NOMO-1 treated with dmso at 0.1 percent for 144 hours (cell line): Measurements from ENCODE around the gene CAD.

ENCODE experiments used
- DNase-seq: peaks from one replicate; lab custom pipeline; 2025; ENCODE audit not compliant: unreplicated experiment; lab: John Stamatoyannopoulos, UW

The CAD gene

DNA sequence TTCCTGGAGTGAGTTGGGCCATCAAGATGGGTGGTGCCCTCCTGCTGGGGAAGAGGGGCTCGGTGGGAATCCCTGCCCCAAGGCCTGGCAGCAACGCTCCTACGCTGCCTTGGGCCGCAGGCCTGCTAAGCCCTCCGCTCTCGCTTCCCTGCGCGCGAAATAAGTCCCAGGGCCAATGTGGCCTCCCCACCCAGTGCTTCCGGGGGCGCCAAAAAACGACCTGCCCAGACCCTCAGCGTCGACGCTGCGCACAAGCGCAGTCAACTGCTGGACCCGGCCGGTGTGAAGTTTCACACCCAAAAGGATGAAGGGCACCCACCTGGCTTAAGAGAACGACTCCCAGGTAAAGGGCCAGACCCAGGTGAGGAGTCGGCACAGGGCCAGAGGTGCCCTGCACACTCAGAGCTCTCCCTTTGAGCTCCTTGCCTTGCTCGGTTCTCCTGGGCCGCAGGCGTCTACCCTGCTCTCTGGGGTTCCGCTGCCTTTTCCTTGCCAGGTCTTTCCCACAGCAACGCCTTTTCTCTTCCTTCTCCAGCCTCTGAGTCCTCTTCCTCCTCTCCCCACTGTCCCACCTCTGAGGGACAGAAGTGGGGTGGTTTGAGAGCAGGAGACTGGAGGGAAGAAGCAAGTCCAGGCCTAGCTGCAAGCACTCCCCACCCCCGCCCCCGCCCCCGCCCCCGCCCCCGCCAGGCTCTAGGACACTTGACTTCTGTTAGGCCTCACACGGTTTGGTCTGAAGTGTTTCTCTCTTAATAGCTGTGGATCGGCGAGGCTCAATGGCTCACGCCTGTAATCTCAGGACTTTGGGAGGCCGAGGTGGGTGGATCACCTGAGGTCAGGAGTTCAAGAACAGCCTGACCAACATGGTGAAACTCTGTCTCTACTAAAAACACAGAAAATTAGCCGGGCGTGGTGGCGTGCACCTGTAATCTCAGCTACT, 58.3 kb downstream of the CAD start, which contains the start of gene DNAJC5G:
Gene DNAJC5G (plus strand): TSS at position 223 of the 940 bp plus-strand sequence. CDS start 1,296 bp downstream, outside the sequence.
- no peak for DNase-seq

DNA sequence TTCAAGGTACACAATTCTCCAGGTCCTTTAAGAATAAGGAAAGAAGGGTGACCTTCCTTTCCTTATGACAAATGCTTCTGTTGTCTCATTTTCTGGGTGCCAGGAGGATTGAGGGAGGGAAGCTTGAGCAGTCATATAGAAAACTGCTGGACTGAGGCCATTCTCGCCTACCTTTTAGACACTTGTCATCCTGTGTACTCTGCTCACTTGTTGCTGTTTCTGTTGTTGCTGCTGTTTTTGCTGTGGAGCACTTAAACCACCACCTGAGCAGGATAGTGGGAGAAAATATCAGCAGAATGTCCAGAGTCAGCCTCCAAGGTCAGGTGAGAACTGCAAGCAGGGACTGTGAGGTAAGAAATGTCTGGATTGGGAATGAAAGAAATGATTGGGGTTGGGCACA, 60.8 kb downstream of the CAD start:
- no peak for DNase-seq

DNA sequence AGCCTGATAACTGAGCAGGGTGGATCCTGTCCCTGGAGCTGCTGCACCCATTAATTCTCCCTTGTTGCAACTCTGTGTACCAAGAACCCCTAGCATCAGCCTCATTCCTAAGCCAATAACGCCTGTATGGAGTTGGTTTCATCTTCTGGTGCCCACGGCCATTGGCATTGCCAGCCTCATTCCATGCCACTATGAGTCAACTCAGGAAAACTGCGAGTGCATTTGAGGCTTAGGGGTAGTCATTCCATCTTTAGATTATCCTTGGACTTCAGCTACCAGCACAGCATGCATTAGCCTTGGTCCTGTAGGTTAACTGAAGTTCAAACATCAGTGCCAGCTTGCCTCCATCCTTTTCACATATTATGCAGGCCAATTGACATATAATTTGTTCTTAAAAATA, 63.7 kb downstream of the CAD start:
- no peak for DNase-seq

DNA sequence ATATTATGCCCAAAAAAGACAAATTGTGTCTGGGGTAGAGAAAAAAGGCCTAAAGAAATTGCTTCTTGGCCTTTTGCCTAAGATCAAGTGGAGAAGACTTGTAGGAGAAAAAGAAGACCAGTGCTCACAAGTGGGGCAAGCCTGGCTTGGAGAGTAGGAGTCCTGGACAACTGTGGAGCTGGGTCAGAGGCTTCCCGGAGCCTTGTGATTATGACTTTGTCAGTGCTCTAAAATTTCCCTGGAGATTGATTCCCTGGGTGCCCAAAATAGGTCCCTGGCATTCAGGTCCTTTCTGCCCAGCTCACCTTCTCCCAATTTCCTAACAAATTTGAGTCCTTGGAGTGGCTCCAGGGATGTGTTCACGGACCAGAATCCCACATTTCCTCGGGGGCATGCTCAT, 64.3 kb downstream of the CAD start:
- no peak for DNase-seq

DNA sequence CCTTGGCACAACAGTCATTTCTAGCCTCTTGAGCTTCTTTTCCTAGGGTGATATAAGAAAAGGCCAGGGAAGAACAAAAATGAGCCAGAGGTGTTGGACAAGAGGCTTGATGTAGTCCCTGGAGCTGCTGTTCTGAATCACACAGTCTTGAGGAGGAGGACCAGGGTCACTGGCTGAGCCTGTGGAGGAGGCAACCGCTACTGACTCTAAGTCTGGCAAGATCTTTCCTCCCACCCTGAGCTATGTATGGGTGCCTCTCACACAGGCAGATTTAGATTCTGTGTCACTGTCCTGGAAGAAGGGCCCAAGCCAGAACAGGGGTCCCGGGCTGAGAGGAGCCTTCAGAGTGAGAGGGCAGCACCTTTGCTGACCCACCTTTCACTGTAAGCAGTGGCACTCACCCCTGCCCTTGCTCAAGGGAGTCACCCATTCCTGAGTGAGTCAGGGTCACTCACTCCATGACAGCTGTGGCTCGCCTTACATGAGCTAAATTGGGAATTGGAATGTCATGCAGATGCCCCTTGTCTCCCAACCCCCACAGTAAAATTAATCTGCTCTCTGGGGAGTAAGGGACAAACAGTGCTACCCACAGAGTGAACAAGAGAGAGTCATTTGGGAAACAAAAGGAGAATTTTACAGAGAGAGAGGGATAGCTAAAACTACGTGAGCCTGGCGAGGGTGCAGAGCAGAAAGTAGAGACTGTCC, 64.8 kb downstream of the CAD start, which contains the start of gene TRIM54:
Gene TRIM54 (plus strand): TSS at position 575 of the 705 bp plus-strand sequence. CDS start 303 bp downstream, outside the sequence.
- DNase-seq: no peak

DNA sequence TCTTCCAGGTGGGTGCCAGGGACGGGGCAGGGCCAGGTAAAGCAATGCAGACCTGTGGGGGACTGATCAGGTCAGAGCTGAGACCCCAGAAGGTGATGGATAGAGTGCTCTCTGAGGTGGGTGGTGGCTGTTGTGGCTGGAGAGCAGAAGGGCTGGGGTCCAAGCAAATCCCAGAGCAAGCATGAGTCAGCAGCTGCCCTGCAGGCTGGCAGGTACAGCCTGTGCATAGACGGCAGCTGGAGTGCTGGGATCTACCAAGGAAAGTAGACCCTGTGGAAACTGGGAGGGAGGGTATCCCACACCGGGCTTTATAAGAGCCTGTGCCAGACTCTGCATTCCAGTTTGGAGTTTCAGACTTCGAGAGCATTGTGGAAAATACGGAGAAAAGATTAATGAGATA, 65.7 kb downstream of the CAD start:
- DNase-seq: no peak

DNA sequence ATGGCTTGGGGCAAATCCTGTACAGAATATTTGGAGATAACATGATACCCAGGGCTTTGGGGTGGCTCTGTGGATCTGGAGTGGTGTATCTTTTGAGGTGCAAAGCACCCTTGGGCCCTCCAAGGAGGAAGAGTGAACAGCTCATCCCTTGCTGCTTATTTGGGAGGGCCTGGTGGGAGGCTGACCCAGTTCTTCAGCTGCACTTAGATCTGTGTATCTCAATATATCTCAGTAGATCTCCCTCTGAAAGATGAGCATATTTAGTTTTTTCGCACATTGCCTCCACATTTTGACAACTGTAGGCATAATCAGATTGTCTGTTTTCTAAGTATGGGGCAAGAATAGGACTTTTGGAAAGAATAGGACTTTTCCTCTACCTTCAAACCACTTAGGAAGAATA, 67.8 kb downstream of the CAD start:
- DNase-seq: no peak

DNA sequence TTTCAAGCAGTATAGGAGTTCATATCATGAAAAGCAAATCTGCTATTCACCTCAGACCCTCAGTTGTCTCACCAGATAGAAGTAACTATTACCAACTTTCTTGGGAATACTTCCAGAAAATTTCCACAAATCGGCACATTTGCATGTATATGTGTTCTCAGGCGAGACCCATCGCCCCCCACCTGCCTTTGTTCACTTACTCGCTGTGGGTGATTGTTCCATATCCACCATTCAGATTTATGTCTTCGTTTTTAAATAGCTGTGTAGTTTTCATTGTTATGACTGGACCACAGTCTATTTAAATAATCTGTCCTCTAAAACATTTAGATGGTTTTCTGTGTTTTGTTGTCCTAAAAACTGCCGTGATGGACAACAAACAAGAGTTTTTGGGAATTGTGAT, 68.3 kb downstream of the CAD start:
- no peak for DNase-seq

DNA sequence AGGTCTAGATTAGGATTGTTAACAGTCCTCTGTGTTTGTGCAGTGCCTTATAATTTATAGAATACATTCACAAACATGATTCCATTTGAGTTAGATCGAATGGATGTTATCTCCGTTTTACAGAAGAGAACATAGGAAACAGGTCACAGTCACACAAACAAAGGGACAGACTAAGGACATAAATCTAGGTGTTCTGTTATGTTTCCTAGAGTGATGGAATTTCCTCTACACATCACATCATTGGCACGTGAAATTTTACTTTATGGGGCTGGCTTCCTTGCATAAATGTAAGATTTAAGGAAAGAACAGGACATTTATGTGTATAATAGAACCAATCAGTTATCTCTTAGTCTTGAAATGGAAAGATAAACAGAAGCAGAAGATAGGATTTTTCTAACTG, 71.4 kb downstream of the CAD start:
- DNase-seq: no peak

DNA sequence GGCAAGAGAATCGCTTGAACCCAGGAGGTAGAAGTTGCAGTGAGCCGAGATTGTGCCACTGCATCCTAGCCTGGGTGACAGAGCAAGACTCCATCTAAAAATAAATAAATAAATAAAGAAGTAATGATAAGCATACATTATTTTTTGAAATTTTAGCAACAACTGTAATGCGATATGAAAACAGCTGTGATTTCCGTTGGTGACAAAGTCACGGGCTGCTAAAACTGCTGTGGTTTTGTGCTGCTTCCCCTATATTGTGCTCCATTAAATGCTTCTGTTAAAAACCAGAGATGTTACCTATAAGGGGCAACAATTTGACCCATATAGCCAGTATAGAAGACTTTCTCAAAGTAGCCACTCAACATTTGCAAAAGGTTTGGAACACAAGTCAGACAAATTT, 73.4 kb downstream of the CAD start:
- DNase-seq: no peak

DNA sequence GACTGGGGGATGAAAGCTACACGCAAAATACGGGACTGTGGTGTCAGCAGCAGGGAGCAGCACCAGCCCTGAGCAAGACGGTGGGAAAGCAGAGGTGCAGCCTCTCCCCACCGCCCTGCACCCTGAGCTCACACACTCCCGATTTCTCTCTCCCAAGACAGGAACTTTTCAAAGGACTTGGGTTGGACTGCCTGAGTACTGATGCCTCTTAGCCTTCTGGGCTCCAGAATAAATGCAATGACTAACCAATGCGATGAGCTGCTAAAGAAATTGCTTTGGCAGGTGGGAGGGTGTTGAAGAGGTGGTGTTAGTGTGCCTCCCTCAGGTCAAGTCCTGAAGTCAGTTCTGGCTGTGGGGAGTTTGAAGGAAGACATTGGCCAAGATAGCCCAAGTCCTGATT, 74.7 kb downstream of the CAD start:
- DNase-seq: no peak
